Measurements from ENCODE around the gene TM4SF5. TPM values are rescaled to one million over a fixed set of nuclear protein-coding genes. Genes with fewer than 3 reads are reported as not detected.
A peak's percentile ranks its signal among the peaks of the same experiment; 100 is the strongest.

The TM4SF5 gene
- total and polyA plus RNA-seq, 2 of the 8 experiments (the other 6 are each of a cell fraction or from before 2014, with no cell fraction given), result not detected

DNA sequence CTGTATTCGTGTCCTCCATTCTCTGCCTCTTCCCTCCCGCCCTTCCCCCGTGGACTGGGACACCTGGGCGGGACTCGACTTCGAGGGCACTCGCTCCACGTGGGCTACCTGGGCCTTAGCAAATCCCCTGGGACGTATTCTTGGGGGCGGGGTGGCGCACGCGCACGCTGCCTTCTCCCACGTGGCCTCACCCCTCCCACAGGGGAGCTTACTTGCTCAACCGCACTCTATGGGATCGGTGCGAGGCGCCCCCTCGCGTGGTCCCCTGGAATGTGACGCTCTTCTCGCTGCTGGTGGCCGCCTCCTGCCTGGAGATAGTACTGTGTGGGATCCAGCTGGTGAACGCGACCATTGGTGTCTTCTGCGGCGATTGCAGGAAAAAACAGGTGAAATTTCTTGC, 11.0 kb downstream of the TM4SF5 start:
- Histone ChIP-seq H3K4me1 (replicated peaks in 1 of 4; ENCODE audit: control insufficient read depth in 3 of 4, insufficient read depth in 4 of 4, low read length in 3 of 4) (peaks cover 0 to 12% (median under 1%) of the 10 kb centered on the region in 4 experiments; a peak in 1 of 7 replicates), H3K27ac (ENCODE audit: low read depth, low read length) (no peak overlapping the region), H2BK120ac (replicated peaks; ENCODE audit: low read depth, low read length) (no peak overlapping the region), H3K79me1 (ENCODE audit: low read depth, low read length) (no peaks in the 10 kb centered on the region), H3K23me2 (ENCODE audit: low read depth, low read length) (no peaks in the 10 kb centered on the region), H2BK5ac (ENCODE audit: low read depth, low read length) (no peak overlapping the region), H4K8ac (ENCODE audit: extremely low read depth, insufficient read depth, low read length) (peak overlapping the region; percentile 83; the same call in 1 of the 2 replicates), H2AK5ac (ENCODE audit: low read depth, low read length) (no peak overlapping the region), H3K18ac (ENCODE audit: extremely low read depth, low read length) (no peak overlapping the region), H3K9me3 (ENCODE audit: insufficient read depth in 2 of 2, low read depth in 1 of 2, low read length in 1 of 2) (no peaks in the 10 kb centered on the region), H3K23ac (ENCODE audit: insufficient read length) (no peak overlapping the region), H3K4ac (replicated peaks; ENCODE audit: insufficient read length, low read depth, low read length) (no peak overlapping the region), H2BK20ac (ENCODE audit: low read length) (no peak overlapping the region), H3K4me2 (ENCODE audit: insufficient read depth in 1 of 2, low read depth in 2 of 2, low read length in 2 of 2) (no peak overlapping the region), H3K4me3 (ENCODE audit: extremely low read depth in 1 of 4, insufficient read depth in 2 of 4, low read depth in 3 of 4, low read length in 4 of 4) (no peak overlapping the region), H2BK12ac (ENCODE audit: low read depth, low read length) (0 out of 2 replicates have a peak overlapping the region, but pooled peaks have one; percentile 27), H3K14ac (ENCODE audit: insufficient read length) (no peak overlapping the region), H3K56ac (replicated peaks; ENCODE audit: insufficient read length, low read depth, low read length) (no peak overlapping the region), H2BK15ac (ENCODE audit: low read length) (no peak overlapping the region), H3K27me3 (replicated peaks in 1 of 4; ENCODE audit: control insufficient read depth in 3 of 4, extremely low read depth in 1 of 4, insufficient read depth in 3 of 4, low read length in 3 of 4) (0 out of 7 replicates have a peak, but pooled peaks cover 0 to 2% (median 0%) of the 10 kb centered on the region in 4 experiments), H3K36me3 (ENCODE audit: control insufficient read depth in 2 of 4, insufficient read depth in 4 of 4, low read length in 3 of 4) (no peaks in the 10 kb centered on the region), H4K5ac (ENCODE audit: insufficient read length, low read depth, low read length) (no peak overlapping the region), H3K79me2 (ENCODE audit: control insufficient read depth in 1 of 2, insufficient read depth in 2 of 2, low read length in 2 of 2) (no peaks in the 10 kb centered on the region), H3K9ac (replicated peaks in 1 of 4; ENCODE audit: extremely low read depth in 1 of 4, low read depth in 3 of 4, low read length in 3 of 4) (no peak overlapping the region), H4K20me1 (replicated peaks in 1 of 2; ENCODE audit: control insufficient read depth in 1 of 2, insufficient read depth in 2 of 2, low read length in 2 of 2) (no peaks in the 10 kb centered on the region), H4K91ac (replicated peaks; ENCODE audit: insufficient read length, low read length) (no peak overlapping the region), H2AFZ (ENCODE audit: low read length) (peak overlapping the region; percentile 51; the same call in 1 of the 2 replicates)
- CTCF ChIA-PET (ENCODE audit: partially characterized antibody), result interaction anchor here (0.6 to 2.1 kb wide), 7 partner anchors 8 to 271 kb away, joined by 3 to 5 read pairs (median 4); no protein-coding TSS in a partner anchor
- DNase-seq (ENCODE audit: low read depth in 1 of 2, low spot score in 2 of 2), result peak in 1 of 2 experiments; percentile 54
- FAIRE-seq, result no peak
- 81% methylated on average over 28 of the region's 28 CpGs; no CpG with 5 or more reads in 1 of the 2 experiments for WGBS, 2 experiments (ENCODE audit: extremely low coverage in 1 of 2, insufficient coverage in 1 of 2, insufficient read length in 1 of 2, insufficient replicate concordance in 2 of 2, low coverage in 1 of 2, low lambda C conversion rate in 2 of 2, missing lambda C conversion rate in 1 of 2)
- POLR2A ChIA-PET (ENCODE audit: partially characterized antibody), result interaction anchor here (0.7 to 1.3 kb wide), 3 partner anchors 9 to 185 kb away, joined by 3 read pairs; partner anchors contain the start of gene SPAG7
- TF ChIP-seq, protein P1, sequence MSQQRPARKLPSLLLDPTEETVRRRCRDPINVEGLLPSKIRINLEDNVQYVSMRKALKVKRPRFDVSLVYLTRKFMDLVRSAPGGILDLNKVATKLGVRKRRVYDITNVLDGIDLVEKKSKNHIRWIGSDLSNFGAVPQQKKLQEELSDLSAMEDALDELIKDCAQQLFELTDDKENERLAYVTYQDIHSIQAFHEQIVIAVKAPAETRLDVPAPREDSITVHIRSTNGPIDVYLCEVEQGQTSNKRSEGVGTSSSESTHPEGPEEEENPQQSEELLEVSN (IDR thresholded peaks at IDR 0.05), result peak; percentile 93
- no peak for TF ChIP-seq RXRA (IDR thresholded peaks at IDR 0.05; ENCODE audit: insufficient read depth, low read depth, low read length)
- TF ChIP-seq CHD2 (IDR thresholded peaks at IDR 0.05; ENCODE audit: low read length), result no peak
- TF ChIP-seq, protein P2, sequence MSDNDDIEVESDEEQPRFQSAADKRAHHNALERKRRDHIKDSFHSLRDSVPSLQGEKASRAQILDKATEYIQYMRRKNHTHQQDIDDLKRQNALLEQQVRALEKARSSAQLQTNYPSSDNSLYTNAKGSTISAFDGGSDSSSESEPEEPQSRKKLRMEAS (IDR thresholded peaks at IDR 0.05), result peak; percentile 86
- no peak for TF ChIP-seq GABPA (IDR thresholded peaks at IDR 0.05; ENCODE audit: borderline replicate concordance, insufficient read depth, low read length)
- TF ChIP-seq CBX5 (IDR thresholded peaks at IDR 0.05; ENCODE audit: low read depth, low read length), result no peak
- no peak for TF ChIP-seq TCF12 (IDR thresholded peaks at IDR 0.05; ENCODE audit: low read depth, low read length)
- TF ChIP-seq, protein P3, sequence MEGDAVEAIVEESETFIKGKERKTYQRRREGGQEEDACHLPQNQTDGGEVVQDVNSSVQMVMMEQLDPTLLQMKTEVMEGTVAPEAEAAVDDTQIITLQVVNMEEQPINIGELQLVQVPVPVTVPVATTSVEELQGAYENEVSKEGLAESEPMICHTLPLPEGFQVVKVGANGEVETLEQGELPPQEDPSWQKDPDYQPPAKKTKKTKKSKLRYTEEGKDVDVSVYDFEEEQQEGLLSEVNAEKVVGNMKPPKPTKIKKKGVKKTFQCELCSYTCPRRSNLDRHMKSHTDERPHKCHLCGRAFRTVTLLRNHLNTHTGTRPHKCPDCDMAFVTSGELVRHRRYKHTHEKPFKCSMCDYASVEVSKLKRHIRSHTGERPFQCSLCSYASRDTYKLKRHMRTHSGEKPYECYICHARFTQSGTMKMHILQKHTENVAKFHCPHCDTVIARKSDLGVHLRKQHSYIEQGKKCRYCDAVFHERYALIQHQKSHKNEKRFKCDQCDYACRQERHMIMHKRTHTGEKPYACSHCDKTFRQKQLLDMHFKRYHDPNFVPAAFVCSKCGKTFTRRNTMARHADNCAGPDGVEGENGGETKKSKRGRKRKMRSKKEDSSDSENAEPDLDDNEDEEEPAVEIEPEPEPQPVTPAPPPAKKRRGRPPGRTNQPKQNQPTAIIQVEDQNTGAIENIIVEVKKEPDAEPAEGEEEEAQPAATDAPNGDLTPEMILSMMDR (IDR thresholded peaks at IDR 0.05; ENCODE audit: control extremely low read depth in 1 of 3, insufficient read depth in 1 of 3, low read depth in 1 of 3, low read length in 3 of 3), result peak; percentile 27 to 39 (median 33)
- TF ChIP-seq TEAD4 (IDR thresholded peaks at IDR 0.05; ENCODE audit: low read depth, low read length), result peak; percentile 54; the same call in 1 of the 2 replicates
